C4-2B (cell line): ENCODE results near the gene XRN2.

Experiments
- CTCF ChIP-seq: fragments of 450-650 bp; conservative IDR thresholded peaks from 2 replicates; pipeline ENCODE4 v1.5.1; 2017; ENCODE audit warnings: mild to moderate bottlenecking
- ZFX ChIP-seq: fragments of 450-650 bp; IDR thresholded peaks from 2 replicates; pipeline ENCODE4 v1.6.1; 2017

- TF ChIP-seq ZFX (no peak), CTCF (no peak)
These were observed 1.0 kb upstream of the XRN2 start for GRCh38 chr20:21301940-21302663.
